Retina (tissue), 1 donor: ENCODE measurements around the gene TRIM62.
"Not testable (repeated sequence)": the region's sequence is repeated elsewhere in the genome, so short reads cannot be mapped to it uniquely, and the experiment has no call there.

Experiments
- DNase-seq: peaks from one replicate; pipeline ENCODE4 v3.0.0-alpha.2; 2016

TRIM62 gene

DNA sequence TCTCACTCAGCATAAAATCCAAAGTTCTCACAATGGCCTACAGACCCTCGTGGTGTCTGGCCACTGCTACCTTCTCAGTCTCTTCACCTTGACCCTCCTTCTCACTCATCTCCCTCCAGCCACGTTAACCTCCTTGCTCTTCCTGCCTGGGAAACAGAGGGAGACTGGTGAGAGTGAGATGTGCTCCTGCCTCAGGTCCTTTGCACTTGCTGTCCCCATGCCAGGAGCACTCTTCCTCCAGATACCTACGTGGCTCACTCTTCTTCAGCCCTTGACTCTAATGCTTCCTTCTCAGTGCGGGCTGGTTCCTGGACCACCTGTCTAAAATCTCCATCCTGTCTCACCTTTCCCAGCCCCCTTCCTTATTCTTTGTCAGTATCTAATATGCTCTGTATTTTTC is 24.7 kb downstream of the TRIM62 start:
- DNase-seq, result no peak

DNA sequence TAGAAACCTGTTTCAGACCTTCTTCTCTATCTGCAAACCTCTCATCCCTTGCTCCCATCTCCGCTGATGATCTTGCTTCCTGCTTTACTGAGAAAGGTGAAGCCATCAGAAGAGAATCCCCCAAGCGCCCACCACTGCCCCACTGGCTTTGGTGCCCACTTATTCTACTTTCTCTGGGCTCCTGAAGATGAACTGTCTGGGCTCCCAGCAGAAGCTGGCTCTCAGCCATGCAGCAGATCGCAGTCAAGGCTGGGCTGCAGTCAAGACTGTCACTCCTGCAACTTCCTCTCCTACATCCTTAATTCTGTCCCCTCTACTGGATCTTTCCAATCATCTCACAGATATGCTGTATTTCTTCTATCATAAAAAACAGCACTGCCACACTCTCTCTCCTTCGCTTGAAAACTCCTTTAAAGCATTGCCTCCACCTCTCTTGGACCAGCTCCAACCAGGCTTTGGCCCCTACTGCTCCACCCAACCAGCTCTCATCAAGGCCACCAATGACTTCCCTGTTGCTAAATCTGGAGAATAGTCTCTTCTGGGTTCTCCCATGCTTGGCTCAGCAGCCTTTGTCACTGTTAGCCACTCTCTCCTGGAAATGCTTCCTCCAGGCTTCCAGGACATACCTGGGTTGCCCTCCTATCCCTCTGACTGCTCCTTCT is 25.8 kb downstream of the TRIM62 start:
- DNase-seq, result no peak

DNA sequence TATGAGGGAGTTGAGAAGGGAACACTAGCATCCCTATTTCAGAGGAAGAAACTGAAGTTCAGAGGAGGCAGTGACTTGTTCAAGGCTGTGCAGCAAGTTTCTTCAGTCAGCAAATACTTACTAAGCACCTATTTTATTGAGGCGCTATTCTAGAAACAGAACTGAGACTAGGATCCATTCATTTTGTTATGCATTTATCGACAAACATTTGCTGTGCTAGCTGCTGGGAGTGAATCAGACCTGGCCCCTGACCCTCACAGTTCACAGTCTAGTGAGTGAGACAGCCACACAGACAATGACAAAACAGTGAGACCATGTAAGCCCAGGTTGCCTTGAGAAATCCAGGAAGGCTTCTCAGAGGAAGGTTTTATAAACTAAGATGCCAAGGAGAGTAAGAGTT is 28.2 kb downstream of the TRIM62 start:
- no peak for DNase-seq

DNA sequence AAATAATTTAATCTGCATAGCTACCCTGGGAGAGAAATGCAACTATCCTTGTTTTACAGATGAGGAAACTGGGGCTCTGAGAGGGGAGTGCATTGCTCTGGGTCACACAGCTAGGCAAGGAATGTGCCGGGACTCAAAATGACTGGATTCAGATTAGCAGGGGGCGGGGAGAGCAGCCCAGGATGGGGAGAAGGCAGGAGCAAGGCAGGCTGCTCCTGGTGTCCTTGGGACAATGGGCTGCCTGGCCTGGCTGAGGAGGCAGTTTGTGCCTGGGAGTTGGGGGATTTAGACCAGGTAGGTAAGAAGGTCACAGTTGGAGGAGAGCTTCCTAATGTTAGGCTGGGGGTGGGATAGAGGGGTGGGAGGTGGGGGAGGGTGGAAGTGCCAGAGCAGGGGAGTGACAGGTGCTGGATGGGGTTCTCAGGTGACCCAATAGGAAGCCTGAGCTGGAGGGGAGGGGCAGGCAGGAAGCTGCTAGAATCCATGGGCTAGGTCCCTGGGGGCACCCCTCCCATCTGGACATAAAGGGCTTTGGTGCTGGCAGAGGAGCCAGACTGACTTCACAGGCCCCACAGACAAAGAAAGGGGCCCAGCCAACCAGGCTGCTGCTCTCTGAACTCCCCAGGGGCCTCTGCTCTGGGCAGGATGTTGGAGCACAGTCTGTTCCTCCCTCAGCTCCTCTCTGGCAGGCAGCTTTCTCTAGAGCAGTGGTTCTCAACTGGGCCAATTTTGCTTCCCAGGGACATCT is 29.0 kb downstream of the TRIM62 start:
- DNase-seq, result peak; percentile 41

DNA sequence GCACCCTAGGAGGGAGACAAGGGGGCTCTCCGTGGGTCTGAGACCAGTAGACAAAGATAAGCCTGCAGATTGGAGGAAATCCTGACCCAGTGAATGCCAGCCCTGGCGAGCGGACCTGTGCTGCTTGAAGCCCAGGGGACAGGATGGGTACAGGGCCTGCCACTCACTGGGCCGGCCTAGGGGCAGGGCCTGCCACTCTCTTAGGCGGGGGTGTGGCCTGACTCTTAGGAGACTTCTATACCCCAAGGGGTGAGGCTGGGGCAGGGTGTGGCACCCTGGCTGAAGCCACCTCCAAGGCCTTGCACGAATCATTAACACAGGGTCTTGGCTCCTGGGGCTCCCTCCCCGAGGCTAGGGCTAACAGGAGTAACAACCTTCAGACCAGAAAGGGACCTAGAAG is 30.7 kb downstream of the TRIM62 start:
- DNase-seq, result no peak

DNA sequence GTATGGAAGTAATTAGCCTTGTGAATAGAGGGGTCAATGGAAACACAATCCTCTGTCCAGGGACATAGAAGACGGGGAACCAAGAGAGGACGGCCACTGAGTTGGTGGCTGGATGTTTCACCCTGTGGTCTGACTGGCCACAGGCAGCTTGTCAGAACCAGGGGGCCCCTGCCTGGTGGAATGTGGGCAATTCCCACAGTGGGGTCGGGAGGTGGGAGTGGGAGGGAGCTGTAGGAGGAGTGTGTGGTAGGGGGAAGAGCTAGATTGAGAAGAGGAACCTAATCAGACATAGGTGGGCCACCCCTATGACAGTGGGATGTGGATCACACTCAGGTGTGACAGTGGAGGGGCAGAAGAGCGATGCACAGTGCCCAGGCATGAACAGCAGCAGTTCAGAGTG is 31.3 kb downstream of the TRIM62 start:
- no peak for DNase-seq

DNA sequence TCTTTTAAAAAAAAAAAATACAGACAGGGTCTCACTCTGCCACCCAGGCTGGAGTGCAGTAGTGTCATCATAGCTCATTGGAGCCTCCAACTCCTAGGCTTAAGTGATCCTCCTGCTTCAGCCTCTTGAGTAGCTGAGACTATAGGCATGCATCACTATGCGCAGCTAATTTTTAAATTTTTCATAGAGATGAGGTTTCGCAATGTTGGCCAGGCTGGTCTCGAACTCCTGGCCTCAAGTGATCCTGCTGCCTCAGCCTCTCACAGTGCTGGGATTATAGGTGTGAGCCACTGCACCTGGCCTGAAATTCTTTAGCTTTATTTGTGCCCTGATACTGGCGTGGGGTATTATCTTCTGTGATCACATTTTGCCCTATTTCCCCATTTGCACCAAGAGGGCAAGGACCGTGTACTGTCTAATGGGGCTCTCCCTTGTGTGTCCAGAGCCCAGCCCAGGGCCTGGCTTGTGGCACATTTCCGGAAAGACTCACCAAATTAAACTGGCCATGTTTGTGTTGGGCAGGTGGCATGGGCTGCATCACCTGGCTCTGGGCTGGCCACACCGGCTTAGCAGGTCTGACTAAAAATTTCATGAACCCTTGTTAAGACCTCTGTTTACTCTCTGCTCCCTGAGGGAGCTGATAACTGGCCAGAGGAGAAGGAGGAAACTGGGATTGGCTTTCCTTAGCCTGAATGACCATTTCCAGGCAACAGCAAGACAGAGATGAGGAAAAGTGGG is 32.2 kb downstream of the TRIM62 start:
- DNase-seq, result no peak

DNA sequence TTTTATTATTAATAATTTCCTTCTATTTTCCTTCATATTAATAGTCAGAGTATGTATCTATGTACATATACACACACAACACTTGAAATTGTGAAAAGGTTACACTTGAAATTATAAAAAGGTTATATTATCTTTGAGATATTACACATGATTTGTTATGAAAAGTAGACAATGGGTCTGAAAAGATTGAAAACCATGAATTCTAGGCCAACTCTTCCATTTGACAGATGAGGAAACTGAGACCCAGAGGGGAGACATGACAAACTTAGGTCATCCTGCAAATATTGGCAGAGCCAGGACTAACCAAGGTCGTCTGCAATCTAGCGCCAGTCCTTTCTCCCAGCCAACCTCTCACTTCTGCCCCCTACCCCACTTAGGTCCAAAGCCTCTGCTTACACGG is 33.2 kb downstream of the TRIM62 start:
- no peak for DNase-seq

DNA sequence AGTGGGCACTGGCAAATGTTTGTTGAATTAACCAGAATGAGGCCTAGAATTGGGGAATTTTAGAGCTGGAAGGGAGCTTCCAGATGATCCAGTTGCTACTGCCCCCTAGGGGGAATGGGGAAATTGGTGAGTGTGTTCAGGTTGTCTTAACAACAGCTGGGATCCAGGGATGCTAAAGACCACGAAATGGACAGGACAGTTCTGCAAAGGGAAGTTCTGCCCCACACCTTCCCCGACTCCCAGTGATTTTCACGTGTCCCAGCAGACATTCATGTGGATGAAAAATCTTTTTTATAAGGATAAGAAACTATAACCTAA is 33.9 kb downstream of the TRIM62 start:
- no peak for DNase-seq

DNA sequence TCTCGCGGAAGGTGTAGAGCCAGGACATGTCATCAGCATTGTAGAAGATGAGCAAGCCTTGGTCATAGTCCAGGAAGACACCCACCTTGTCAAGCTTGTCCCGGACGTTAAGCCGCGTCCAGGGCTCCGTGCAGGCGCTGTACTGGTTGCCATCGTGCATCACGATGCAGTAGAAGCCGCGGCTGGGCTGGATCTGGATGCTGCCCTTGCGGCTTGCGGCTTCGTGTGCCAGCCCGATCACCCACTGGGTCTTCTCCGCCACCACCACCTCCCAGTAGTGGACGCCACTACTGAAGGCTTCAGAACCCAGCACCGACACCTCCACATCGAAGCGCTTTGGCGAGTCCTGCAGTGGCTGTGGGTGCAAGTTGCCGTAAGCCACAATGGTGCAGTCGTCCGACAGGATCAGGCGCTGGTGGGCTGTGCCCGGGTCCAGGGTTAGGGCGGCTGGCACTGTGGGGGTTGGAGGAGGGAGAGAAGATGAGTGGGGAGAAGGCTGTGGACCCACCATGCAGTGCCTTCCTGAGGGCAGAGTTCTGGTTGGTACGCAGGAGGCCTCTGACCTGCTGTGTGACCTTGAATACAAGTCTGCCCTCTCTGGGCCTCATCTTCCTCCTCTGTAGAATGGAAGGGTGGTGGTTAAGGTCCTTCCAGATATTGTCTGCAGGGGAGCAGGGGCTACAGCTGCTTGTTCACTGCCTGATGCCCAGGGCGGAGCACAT is 34.4 kb downstream of the TRIM62 start:
- no peak for DNase-seq

DNA sequence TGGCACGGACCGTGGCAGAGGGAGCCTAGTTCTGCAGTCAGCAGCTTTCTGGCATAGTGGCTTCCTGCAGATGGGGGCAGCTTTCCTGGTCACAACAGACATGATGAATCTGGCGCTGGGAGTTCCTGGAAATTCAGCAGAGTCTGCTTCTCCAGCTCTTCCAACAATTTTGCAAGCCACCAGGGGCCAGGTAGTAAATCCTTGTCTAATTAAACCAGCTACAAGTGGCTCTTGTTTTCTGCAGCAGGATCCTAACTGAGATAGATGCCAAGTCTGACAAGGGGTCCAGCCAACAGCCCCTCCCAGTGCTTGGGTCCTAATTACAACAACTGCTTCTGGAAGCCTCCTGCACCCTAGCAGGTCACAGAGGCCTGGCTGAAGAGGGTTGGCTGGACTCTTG is 35.8 kb downstream of the TRIM62 start:
- no peak for DNase-seq

DNA sequence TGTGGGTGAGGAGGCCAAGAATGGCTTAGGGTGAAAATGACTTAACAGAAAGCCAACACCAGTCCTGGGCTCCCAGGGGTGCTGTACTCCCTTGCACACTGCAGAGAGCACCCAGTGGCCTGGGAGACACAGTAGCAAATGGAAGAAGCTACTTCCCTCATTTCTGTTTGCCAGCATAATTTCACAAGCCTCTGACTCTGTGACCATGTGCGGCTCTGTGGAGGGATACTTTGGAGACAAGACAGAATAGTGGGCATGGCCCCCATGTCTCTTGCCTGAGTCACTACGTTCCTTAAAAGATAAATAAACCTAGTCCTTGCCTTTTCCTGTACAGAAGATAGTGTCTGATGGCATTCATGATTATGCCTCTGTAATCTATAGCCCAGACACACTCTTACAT is 38.1 kb downstream of the TRIM62 start:
- DNase-seq, result no peak

DNA sequence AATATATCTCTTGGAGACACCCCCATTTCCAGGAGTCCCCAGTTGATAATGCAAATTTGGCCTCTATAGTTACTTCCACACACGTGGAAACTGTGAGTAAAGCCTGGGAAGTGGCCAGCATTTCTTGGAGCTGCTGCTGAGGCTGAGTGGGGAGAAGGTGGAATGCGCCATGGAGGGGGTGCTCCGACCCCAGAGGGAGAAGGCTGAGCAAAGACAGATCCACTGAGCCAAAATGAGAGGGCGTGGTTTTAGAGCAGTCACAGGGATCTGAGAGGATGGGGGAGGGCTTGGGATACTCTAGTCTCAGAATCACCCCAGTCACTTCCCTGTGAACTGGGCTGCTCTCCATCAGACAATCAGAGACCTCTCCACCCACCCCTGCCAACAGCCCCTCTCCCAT is 38.7 kb downstream of the TRIM62 start:
- DNase-seq, result no peak

DNA sequence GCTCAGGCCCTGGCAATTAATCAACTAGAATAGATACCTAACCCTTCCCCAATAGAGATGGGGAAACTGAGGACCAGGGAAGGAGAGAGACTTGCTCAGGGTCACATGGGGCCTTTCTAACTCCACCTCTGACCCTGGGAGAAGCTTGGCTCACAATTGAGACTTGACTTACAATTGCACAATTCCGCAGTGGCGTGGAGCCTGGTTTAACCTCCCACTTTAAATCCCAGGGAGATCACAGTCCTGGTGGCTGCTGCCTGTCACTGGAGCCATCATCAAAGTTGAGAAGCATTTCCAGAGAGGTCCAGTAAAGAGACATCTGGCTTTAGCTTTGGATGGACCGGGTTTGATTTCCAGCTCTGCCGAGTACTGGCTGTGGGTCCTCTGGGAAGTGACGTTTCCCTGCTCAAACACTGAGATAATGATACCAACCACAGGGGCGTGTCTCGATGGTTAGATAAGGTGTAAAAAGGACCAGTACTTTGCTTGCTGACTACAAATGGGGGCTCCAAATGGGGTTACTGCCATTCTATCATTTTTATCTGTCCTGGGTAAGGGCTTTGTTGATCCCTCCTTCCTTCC is 39.3 kb downstream of the TRIM62 start:
- DNase-seq, result no peak

DNA sequence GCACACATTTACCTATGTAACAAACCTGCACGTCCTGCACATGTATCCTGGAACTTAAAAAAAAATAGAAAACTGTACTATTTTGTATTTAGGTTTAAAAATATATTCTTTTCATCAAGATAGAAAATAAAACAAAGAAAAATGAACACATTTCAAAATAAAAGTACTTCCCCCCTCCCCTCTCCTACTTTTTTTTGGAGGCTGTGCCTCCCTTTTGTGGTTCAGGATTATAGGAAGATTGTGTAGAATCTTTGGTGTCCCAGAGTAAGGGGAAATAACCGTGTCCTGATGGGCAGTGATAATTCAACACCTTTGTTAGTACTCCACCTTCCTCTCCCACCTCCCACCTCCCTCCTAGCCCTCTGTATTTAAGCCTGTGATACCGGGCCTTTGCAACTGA is 40.1 kb downstream of the TRIM62 start:
- DNase-seq, result no peak

DNA sequence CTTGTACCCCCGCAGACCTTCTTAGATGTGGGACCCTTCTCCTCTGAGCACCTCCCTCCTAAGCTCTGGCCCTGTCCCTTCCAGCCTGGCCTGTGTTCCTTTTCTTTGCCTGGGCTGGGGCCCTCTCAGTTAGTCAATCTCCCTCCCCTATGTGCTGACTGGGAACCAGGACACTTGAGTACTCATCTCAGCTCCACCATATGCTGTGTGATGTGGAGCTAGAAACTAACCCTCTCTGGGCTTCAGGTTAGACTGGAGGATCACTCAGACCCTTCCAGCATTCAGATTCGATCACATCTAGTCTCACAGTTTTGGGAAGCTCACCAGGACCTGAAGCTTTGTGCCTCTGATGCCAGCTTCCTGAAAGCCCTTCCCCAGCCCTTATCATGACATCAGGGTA is 40.6 kb downstream of the TRIM62 start:
- DNase-seq, result no peak

DNA sequence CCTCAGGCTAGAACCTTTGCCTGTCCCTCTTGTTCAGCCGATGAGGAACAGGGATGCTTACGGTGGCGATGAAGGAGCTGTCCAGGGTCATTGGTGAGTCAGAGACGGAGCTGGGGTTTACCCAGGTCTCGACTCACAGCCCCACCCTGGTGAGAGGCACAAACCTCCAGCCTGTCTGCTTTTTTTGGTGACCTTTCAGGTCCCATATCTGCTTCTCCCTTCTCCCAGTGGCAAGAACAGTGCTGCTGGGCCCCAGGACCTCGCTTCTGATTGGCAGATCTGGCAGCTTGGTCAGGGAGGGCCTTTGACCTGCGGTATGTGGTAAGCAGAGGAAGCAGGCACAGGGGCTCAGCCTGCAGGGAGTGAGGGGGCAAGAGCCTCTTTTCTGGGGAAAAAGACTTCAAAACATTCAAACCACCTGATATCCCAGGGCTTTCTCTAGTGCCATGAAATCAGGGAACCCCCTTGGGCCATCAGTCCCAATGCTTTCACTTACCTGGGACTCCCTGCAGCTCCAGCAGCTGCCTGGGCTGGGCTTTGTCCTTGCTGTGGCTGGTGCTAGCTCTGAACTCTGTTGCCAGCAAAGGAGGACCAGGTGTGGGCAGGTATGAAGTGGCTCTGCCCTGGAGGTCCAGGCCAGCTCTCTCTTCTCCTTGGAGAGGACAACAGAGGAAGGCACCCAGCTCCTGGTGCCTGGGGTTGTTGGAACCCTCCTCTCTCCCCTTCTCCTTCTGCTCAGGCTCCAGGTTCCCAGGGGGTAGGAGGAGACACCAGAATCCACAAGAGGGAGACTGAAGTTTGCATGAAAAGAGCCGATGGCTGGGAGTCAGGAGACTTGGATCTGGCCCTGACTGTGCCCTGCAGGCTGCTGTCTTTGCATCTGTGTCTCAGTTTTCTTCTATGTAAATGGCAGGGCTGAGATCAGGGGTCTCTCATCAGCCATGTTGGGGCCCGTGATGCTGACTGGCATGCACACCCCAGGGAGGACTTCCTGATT is 41.4 kb downstream of the TRIM62 start:
- no peak for DNase-seq

DNA sequence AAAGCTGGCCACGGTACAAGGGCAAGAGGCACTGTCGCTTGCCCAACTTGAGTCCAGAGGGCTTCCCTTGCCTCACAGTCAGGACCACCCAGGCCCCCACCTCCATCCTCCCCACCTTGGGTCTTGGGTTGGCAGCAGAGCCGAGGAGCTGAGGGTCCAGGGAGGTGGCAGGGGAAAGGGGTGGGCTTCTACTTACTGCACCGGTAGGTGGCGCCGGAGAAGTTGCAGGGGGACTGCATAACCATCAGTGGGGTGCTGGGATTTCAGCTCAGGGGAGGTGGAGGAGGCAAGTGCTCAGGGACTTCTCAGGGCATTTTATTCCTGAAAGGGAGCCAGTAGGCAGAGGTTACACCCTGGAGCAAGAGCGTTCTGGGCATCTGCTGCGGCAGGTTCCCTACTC is 44.0 kb downstream of the TRIM62 start:
- peak; percentile 59 for DNase-seq

DNA sequence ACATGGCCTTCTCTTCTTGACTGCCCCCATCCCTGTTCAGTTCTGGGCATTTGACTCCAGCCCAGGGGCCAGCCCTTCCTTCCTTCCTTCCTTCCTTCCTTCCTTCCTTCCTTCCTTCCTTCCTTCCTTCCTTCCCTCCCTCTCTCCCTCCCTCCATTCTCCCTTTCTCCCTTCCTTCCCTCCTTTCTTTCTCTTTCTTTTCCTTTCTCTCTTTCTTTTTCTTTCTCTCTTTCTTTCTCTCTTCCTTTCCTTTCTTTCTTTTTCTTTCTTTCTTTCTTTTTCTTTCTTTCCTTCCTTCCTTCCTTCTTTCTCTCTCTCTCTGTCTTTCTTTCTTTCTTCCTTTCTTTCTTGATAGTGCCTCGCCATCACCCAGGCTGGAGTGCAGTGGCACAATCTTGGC is 45.8 kb downstream of the TRIM62 start:
- not testable (repeated sequence) for DNase-seq

DNA sequence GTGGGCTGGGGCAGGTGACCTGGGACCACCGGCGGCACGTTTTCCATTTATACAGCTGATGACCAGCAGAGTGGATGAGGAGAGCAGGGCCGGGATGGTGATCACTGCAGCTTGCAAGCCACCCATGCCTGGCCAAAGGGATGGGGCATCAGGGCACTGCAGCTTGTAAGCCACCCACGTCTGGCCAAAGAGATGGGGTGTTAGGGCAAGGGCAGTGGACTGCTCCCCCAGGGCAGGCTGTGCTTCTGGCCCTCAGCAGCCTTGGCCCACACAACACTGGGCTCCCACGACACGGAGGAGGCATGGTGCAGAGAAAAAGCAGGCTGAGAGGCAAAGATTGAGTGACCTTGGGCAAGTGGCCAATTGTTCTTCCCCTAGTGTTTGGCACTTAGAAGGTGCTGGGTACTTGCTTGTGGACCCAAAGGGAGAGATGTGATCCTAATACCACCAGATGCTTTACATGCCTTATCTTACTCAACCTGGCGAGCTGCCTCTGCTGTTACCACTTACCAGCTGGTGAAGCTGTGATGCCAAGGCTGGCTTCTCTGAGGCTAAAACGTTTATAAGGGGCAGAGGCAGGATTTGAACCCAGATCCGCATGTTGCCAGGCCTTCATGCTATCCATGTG is 48.3 kb downstream of the TRIM62 start:
- no peak for DNase-seq

DNA sequence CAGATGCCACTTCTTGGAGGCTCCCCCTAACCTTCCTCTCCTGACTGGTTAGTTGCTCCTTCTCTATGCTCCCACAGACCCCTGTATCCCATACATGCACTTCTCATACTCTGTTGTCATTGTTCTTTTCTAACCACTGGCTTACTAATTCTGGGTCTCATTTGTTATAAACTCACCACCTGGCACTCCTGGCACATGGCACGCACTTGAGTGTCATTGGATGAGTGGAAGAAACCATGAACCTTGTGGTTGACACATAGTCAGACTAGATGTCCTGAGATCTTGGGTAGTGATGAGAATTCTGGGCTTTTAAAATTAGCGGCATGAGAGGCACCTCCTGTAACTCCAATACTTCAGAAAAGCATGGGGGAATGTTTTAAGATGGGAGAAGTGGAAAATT is 49.3 kb downstream of the TRIM62 start:
- no peak for DNase-seq

DNA sequence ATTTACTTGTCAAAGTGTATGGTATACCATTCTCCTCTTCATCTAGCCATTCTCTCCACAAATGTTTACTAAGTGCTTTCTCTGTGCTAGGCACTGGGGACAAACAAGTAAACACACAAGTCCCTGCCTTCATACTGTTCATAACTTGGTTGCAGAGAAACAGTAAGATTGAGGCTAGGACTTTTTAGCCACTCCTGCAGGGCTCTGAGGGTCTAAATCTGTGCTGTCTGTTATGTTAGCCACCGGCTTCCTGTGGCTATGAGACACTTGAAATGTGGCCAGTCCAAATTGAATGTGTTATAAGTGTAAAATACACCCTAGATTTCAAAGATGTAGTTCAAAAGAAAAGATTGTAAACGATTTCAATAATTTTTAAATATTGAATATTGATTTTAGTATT is 50.7 kb downstream of the TRIM62 start:
- no peak for DNase-seq
